Pancreas (tissue), 10 donors: ENCODE results near the gene ZCCHC7. TPM values are rescaled to one million over a fixed set of nuclear protein-coding genes. Genes with fewer than 3 reads are reported as not detected.

Source experiments
- ATAC-seq, 4 donors: fragments of 200-7000 bp; cut with Tn5 transposase; one replicate each; pipeline versions ENCODE4 v1.8.0 to v1.9.1; 2020; ENCODE audit warnings: mild to moderate bottlenecking in 4 of 4, moderate library complexity in 4 of 4
- DNase-seq, 6 donors: peaks; one replicate each; pipeline ENCODE4 v3.0.0-alpha.2; 2020
- FAIRE-seq: peaks from 2 replicates; lab custom pipeline; 2012; peaks lifted over from hg19 to GRCh38; lab: Jason Lieb, UNC
- H3K27ac ChIP-seq, 4 donors: fragments of 200-600 bp; sonication (generic); 1 replicate in 3 of 4; 2 replicates in 1 of 4; pipeline versions ENCODE4 v1.5.0 to v1.8.0; 2020
- H3K27me3 ChIP-seq, 4 donors: fragments of 200-600 bp; one replicate each; pipeline ENCODE4 v1.8.0; 2021
- H3K36me3 ChIP-seq, 3 donors: fragments of 200-600 bp; sonication (generic) in 1 of 3; one replicate each; pipeline versions ENCODE4 v1.5.0 to v1.8.0; 2020 to 2021
- H3K4me1 ChIP-seq, 3 donors: fragments of 200-600 bp; one replicate each; pipeline ENCODE4 v1.8.0; 2021
- H3K4me3 ChIP-seq, 4 donors: fragments of 200-600 bp; sonication (generic) in 2 of 4; one replicate each; pipeline versions ENCODE4 v1.5.0 to v1.8.0; 2020 to 2021
- H3K9me3 ChIP-seq, 4 donors: fragments of 200-600 bp; one replicate each; pipeline ENCODE4 v1.8.0; 2021
- CTCF ChIP-seq, 4 donors: fragments of 200-600 bp; sonication (generic) in 3 of 4; IDR thresholded peaks; one replicate each; pipeline versions ENCODE4 v1.5.0 to v1.8.0; 2021; ENCODE audit warnings: antibody characterized with exemption in 4 of 4
- WGBS, 2 donors: extraction: QIAGEN DNeasy Blood & Tissue Kit; methylation state at CpG; one replicate each; pipeline ENCODE4 v1.1.7; 2013; 5-methylcytosine and 5-hydroxymethylcytosine counted together
- intact Hi-C, 3 donors: fragments of 100-400 bp; cut with DNase I; formaldehyde crosslinking; loops; one replicate each; pipeline versions ENCODE4 v1.11.1 to v1.14.2; 2022
- polyA plus RNA-seq, 2 donors: library from polyadenylated mRNA; stranded (reverse); fragments of 200-250 nt; gene quantifications; one replicate each; pipeline ENCODE4 v1.2.3, GENCODE V29; 2013
- total RNA-seq, 6 donors: library from RNA; stranded (reverse); fragmentation: NEBNext Ultra II Directional in 4 of 6; extraction: Animal tissue kit (Norgen Biotek cat#: 25700) in 4 of 6; gene quantifications; one replicate each; pipeline versions ENCODE4 v1.2.1 to v1.2.4, GENCODE V29; 2021 to 2023
- donor health status: healthy with polysubstance abuse.
- donor health status: DM: no; HTN: no; CAD: no; lungs with moderate emphysema.
- donor health status: DM: no; HTN: no; CAD: no.
- donor health status: control.
- donor health status: control.
- donor health status: Bipolar disorder and iron deficiency.
- donor health status: DM: yes; HTN: yes; CAD: no.
- donor health status: DM: no; HTN: no; CAD: no.
- donor health status: DM: no; HTN: no; CAD: no.
- donor health status: DM: yes; HTN: yes; CAD: no.

ZCCHC7 gene
- total and polyA plus RNA-seq, 8 donors: 8.1 to 17.4 (median 14.4) TPM

- no peak overlapping the region for H3K4me3 ChIP-seq
- ATAC-seq: no peak
- no peaks in the 10 kb centered on the region for H3K4me1 ChIP-seq
- H3K27ac ChIP-seq: no peak overlapping the region
- intact Hi-C loops: no loop called here
- H3K27me3 ChIP-seq: no peaks in the 10 kb centered on the region
- no peak for TF ChIP-seq CTCF (IDR thresholded peaks at IDR 0.05)
- no peak for FAIRE-seq
- H3K9me3 ChIP-seq: no peaks in the 10 kb centered on the region
- no peak for DNase-seq
- no peaks in the 10 kb centered on the region for H3K36me3 ChIP-seq
Observed at GRCh38 chr9:37192803-37193202, 72.4 kb downstream of the ZCCHC7 start.

GRCh38 chr9:37197158-37198038 lies 77.0 kb downstream of the ZCCHC7 start:
- H3K27me3 ChIP-seq: no peaks in the 10 kb centered on the region
- no peaks in the 10 kb centered on the region for H3K36me3 ChIP-seq
- no peak for FAIRE-seq
- no peaks in the 10 kb centered on the region for H3K9me3 ChIP-seq
- no peak overlapping the region for H3K4me3 ChIP-seq
- H3K27ac ChIP-seq: no peak overlapping the region
- no peak for TF ChIP-seq CTCF (IDR thresholded peaks at IDR 0.05)
- WGBS, 2 donors: 60 to 66% methylated on average over 4 of the region's 4 CpGs
- no peak for DNase-seq
- intact Hi-C loops: no loop called here
- ATAC-seq: no peak
- H3K4me1 ChIP-seq: no peaks in the 10 kb centered on the region

- TF ChIP-seq CTCF (IDR thresholded peaks at IDR 0.05): no peak
- peak in 1 of 4 donors; percentile 21 for ATAC-seq
- H3K4me1 ChIP-seq: no peaks in the 10 kb centered on the region
- H3K27me3 ChIP-seq: no peaks in the 10 kb centered on the region
- no peak overlapping the region for H3K4me3 ChIP-seq
- H3K27ac ChIP-seq: no peak overlapping the region
- no peak for FAIRE-seq
- 89 to 99% methylated on average over 2 of the region's 2 CpGs for WGBS, 2 donors
- H3K36me3 ChIP-seq: no peaks in the 10 kb centered on the region
- no peaks in the 10 kb centered on the region for H3K9me3 ChIP-seq
- no peak for DNase-seq
- intact Hi-C loops: no loop called here
Observed at GRCh38 chr9:37198039-37198729, 77.8 kb downstream of the ZCCHC7 start.

- WGBS, 2 donors: 77 to 91% methylated on average over 1 of the region's 1 CpG
- intact Hi-C loops: no loop called here
- FAIRE-seq: no peak
Observed at GRCh38 chr9:37198831-37199230, 78.5 kb downstream of the ZCCHC7 start.

More at GRCh38 chr9:37198831-37199230, 78.5 kb downstream of the ZCCHC7 start:
- Histone ChIP-seq H3K27ac (no peak overlapping the region), H3K36me3 (no peaks in the 10 kb centered on the region), H3K4me1 (no peaks in the 10 kb centered on the region), H3K4me3 (no peak overlapping the region), H3K27me3 (no peaks in the 10 kb centered on the region), H3K9me3 (no peaks in the 10 kb centered on the region)
- TF ChIP-seq CTCF (IDR thresholded peaks at IDR 0.05): no peak
- no peak for ATAC-seq
- no peak for DNase-seq
